Hepatocyte (in vitro differentiated cells): Measurements from ENCODE around the gene MYO1D.
"Not testable (repeated sequence)": the region's sequence is repeated elsewhere in the genome, so short reads cannot be mapped to it uniquely, and the experiment has no call there.

Experiments used
- EZH2 ChIP-seq: fragments of 200-600 bp; sonication (generic); IDR thresholded peaks from 2 replicates; pipeline ENCODE4 v1.6.1; 2016; ENCODE audit warnings: antibody characterized with exemption, mild to moderate bottlenecking, borderline replicate concordance
- TF ChIP-seq, protein P1 (sequence below): fragments of 200-600 bp; sonication (generic); IDR thresholded peaks from 2 replicates; pipeline ENCODE4 v1.5.1; 2016; ENCODE audit warnings: antibody characterized with exemption, mild to moderate bottlenecking; ENCODE audit not compliant: poor library complexity

- not testable (repeated sequence) for TF ChIP-seq EZH2
- TF ChIP-seq, protein P1, sequence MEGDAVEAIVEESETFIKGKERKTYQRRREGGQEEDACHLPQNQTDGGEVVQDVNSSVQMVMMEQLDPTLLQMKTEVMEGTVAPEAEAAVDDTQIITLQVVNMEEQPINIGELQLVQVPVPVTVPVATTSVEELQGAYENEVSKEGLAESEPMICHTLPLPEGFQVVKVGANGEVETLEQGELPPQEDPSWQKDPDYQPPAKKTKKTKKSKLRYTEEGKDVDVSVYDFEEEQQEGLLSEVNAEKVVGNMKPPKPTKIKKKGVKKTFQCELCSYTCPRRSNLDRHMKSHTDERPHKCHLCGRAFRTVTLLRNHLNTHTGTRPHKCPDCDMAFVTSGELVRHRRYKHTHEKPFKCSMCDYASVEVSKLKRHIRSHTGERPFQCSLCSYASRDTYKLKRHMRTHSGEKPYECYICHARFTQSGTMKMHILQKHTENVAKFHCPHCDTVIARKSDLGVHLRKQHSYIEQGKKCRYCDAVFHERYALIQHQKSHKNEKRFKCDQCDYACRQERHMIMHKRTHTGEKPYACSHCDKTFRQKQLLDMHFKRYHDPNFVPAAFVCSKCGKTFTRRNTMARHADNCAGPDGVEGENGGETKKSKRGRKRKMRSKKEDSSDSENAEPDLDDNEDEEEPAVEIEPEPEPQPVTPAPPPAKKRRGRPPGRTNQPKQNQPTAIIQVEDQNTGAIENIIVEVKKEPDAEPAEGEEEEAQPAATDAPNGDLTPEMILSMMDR, result not testable (repeated sequence)
Measured at GRCh38 chr17:32919876-32920275, 43.0 kb upstream of the MYO1D start.
